Measurements from ENCODE around the gene CNIH2. TPM values are rescaled to one million over a fixed set of nuclear protein-coding genes. Genes with fewer than 3 reads are reported as not detected.

CNIH2 gene
- total and polyA plus RNA-seq, 8 donors = 0.50 to 1.5 (median 0.80) TPM; not detected in 5

GRCh38 chr11:66278363-66279091 is 552 bp downstream of the CNIH2 start:
- Histone ChIP-seq H3K36me3 (peaks cover 23 to 40% (median 37%) of the 10 kb centered on the region in 4 donors), H3K27ac (peak overlapping the region in 1 of 5 donors; percentile 69), H3K9me3 (no peaks in the 10 kb centered on the region), H3K4me1 (peaks cover 24 to 32% (median 31%) of the 10 kb centered on the region in 4 donors), H3K4me3 (peak overlapping the region; percentile 25 to 42 (median 34)), H3K27me3 (peaks cover 0 to 12% (median 0%) of the 10 kb centered on the region in 3 donors)
- intact Hi-C loops (cut with DNase I; ENCODE audit: low total_unique reads) = no loop called here
- TF ChIP-seq, protein P1, sequence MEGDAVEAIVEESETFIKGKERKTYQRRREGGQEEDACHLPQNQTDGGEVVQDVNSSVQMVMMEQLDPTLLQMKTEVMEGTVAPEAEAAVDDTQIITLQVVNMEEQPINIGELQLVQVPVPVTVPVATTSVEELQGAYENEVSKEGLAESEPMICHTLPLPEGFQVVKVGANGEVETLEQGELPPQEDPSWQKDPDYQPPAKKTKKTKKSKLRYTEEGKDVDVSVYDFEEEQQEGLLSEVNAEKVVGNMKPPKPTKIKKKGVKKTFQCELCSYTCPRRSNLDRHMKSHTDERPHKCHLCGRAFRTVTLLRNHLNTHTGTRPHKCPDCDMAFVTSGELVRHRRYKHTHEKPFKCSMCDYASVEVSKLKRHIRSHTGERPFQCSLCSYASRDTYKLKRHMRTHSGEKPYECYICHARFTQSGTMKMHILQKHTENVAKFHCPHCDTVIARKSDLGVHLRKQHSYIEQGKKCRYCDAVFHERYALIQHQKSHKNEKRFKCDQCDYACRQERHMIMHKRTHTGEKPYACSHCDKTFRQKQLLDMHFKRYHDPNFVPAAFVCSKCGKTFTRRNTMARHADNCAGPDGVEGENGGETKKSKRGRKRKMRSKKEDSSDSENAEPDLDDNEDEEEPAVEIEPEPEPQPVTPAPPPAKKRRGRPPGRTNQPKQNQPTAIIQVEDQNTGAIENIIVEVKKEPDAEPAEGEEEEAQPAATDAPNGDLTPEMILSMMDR (IDR thresholded peaks at IDR 0.05) = no peak
- TF ChIP-seq POLR2A (IDR thresholded peaks at IDR 0.05) = no peak
- peak in 1 of 2 donors; percentile 63 for DNase-seq
- 2 to 7% (median 4%) methylated on average over 9 to 45 of the region's 45 CpGs for WGBS, 5 donors

DNA sequence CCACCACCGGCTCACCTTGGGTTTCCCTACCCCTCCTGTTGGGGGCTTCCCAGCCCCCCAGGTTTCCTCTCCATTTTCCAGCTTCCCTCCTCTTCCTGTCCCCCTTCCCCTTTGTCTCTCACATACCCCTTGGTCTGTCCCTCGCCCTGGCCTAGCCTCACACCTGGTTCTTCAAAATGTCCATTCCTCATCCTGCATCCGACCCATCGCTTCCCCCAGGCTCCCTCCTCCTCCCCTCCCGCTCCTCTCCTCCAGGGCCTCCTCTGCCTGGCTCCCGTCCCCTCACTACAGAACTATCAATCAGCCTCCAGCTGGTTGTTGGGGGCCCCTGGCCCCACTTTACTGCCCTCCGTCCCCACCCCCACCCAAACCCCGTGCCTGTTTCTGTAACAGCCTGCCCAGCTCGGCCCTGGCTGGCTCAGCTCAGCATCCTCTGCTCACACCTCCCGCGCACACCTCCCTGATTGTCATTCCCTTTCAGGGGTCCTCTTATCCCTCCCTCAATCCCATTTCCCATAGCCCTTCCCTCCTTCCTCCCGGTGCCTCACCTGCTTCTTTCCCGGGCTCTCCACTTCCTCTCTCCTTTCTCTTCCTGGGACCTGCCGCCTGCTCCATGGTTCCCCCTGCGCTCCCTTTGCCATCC is 1.2 kb downstream of the CNIH2 start:
- H3K36me3 ChIP-seq = peaks cover 18 to 39% (median 36%) of the 10 kb centered on the region in 4 donors
- H3K4me3 ChIP-seq = no peak overlapping the region
- H3K27ac ChIP-seq = no peak overlapping the region
- 74 to 80% (median 76%) methylated on average over 15 of the region's 15 CpGs for WGBS, 5 donors
- intact Hi-C loops (cut with DNase I; ENCODE audit: low total_unique reads) = no loop called here
- no peak for DNase-seq
- no peak for TF ChIP-seq POLR2A (IDR thresholded peaks at IDR 0.05)
- no peak for TF ChIP-seq POLR2AphosphoS5 (IDR thresholded peaks at IDR 0.05)
- TF ChIP-seq, protein P1 (IDR thresholded peaks at IDR 0.05) = no peak
- TF ChIP-seq EP300 (IDR thresholded peaks at IDR 0.05) = no peak
- H3K27me3 ChIP-seq = peaks cover 0 to 12% (median 0%) of the 10 kb centered on the region in 3 donors
- no peaks in the 10 kb centered on the region for H3K9me3 ChIP-seq
- peaks cover 24 to 32% (median 31%) of the 10 kb centered on the region in 4 donors for H3K4me1 ChIP-seq

- peaks cover 0 to 12% (median 0%) of the 10 kb centered on the region in 3 donors for H3K27me3 ChIP-seq
Observed at GRCh38 chr11:66280428-66280827, 2.5 kb downstream of the CNIH2 start.

GRCh38 chr11:66281001-66281400 is 3.0 kb downstream of the CNIH2 start:
- WGBS, 5 donors = 77 to 85% (median 81%) methylated on average over 6 of the region's 6 CpGs
- Histone ChIP-seq H3K27me3 (peaks cover 0 to 12% (median 0%) of the 10 kb centered on the region in 3 donors), H3K9me3 (no peaks in the 10 kb centered on the region), H3K27ac (no peak overlapping the region), H3K36me3 (peaks cover 13 to 38% (median 34%) of the 10 kb centered on the region in 4 donors), H3K4me3 (no peak overlapping the region), H3K4me1 (peaks cover 24 to 42% (median 31%) of the 10 kb centered on the region in 4 donors)
- intact Hi-C loops (cut with DNase I; ENCODE audit: low total_unique reads) = no loop called here
- no peak for TF ChIP-seq EP300 (IDR thresholded peaks at IDR 0.05)
- no peak for TF ChIP-seq POLR2A (IDR thresholded peaks at IDR 0.05)
- TF ChIP-seq, protein P1 (IDR thresholded peaks at IDR 0.05) = no peak
- no peak for TF ChIP-seq POLR2AphosphoS5 (IDR thresholded peaks at IDR 0.05)
- no peak for DNase-seq

More at GRCh38 chr11:66280428-66280827, 2.5 kb downstream of the CNIH2 start:
- peak in 1 of 2 donors; percentile 60 for DNase-seq
- peaks cover 18 to 39% (median 36%) of the 10 kb centered on the region in 4 donors for H3K36me3 ChIP-seq
- H3K4me3 ChIP-seq = no peak overlapping the region
- TF ChIP-seq POLR2A (IDR thresholded peaks at IDR 0.05) (no peak), EP300 (IDR thresholded peaks at IDR 0.05) (no peak)
- WGBS, 5 donors = 74 to 86% (median 76%) methylated on average over 2 to 14 of the region's 14 CpGs
- peaks cover 24 to 36% (median 31%) of the 10 kb centered on the region in 4 donors for H3K4me1 ChIP-seq
- H3K27ac ChIP-seq = no peak overlapping the region
- intact Hi-C loops (cut with DNase I; ENCODE audit: low total_unique reads) = no loop called here
- H3K9me3 ChIP-seq = no peaks in the 10 kb centered on the region

Data from stomach (tissue), 9 donors.